ENCODE data around the gene ADAMTS8. TPM values are rescaled to one million over a fixed set of nuclear protein-coding genes. Genes with fewer than 3 reads are reported as not detected.
A peak's percentile ranks its signal among the peaks of the same experiment; 100 is the strongest.

The ADAMTS8 gene
- total and polyA plus RNA-seq, 2 donors: 0.14 to 0.37 TPM

- H3K9me3 ChIP-seq (ENCODE audit: control insufficient read depth in 2 of 2, insufficient read depth in 1 of 2, low read length in 1 of 2): peaks cover 0 to 6% of the 10 kb centered on the region in 2 donors
- H3K4me3 ChIP-seq (ENCODE audit: low read length in 2 of 2): no peak overlapping the region
- peaks cover 0 to 12% of the 10 kb centered on the region in 2 donors for H3K4me1 ChIP-seq (ENCODE audit: control insufficient read depth in 2 of 2, insufficient read depth in 2 of 2, low read length in 2 of 2)
- no peaks in the 10 kb centered on the region for H3K36me3 ChIP-seq (ENCODE audit: control insufficient read depth in 2 of 2, insufficient read depth in 2 of 2, low read length in 1 of 2)
- WGBS: 85% methylated on average over 6 of the region's 6 CpGs
- DNase-seq (ENCODE audit: low read depth in 6 of 9, low spot score in 9 of 9): no peak
- H3K27ac ChIP-seq (ENCODE audit: low read depth in 1 of 2, low read length in 1 of 2): no peak overlapping the region
- H3K27me3 ChIP-seq (ENCODE audit: control insufficient read depth in 2 of 2, insufficient read depth in 1 of 2, low read length in 1 of 2): peaks cover 32 to 42% of the 10 kb centered on the region in 2 donors
Observed at GRCh38 chr11:130452940-130453339, 24.5 kb upstream of the ADAMTS8 start.

- DNase-seq (ENCODE audit: low read depth in 6 of 9, low spot score in 9 of 9): no peak
- 95% methylated on average over 9 of the region's 9 CpGs for WGBS
- Histone ChIP-seq H3K9me3 (ENCODE audit: control insufficient read depth in 2 of 2, insufficient read depth in 1 of 2, low read length in 1 of 2) (peaks cover 0 to 7% of the 10 kb centered on the region in 2 donors), H3K27me3 (ENCODE audit: control insufficient read depth in 2 of 2, insufficient read depth in 1 of 2, low read length in 1 of 2) (peaks cover 33 to 47% of the 10 kb centered on the region in 2 donors), H3K4me3 (ENCODE audit: low read length in 2 of 2) (no peak overlapping the region), H3K4me1 (ENCODE audit: control insufficient read depth in 2 of 2, insufficient read depth in 2 of 2, low read length in 2 of 2) (peaks cover 0 to 13% of the 10 kb centered on the region in 2 donors), H3K36me3 (ENCODE audit: control insufficient read depth in 2 of 2, insufficient read depth in 2 of 2, low read length in 1 of 2) (no peaks in the 10 kb centered on the region), H3K27ac (ENCODE audit: low read depth in 1 of 2, low read length in 1 of 2) (no peak overlapping the region)
Observed at GRCh38 chr11:130452176-130452575, 23.8 kb upstream of the ADAMTS8 start.

- Histone ChIP-seq H3K36me3 (ENCODE audit: control insufficient read depth in 2 of 2, insufficient read depth in 2 of 2, low read length in 1 of 2) (no peaks in the 10 kb centered on the region), H3K4me1 (ENCODE audit: control insufficient read depth in 2 of 2, insufficient read depth in 2 of 2, low read length in 2 of 2) (peaks cover 0 to 13% of the 10 kb centered on the region in 2 donors), H3K27ac (ENCODE audit: low read depth in 1 of 2, low read length in 1 of 2) (no peak overlapping the region), H3K9me3 (ENCODE audit: control insufficient read depth in 2 of 2, insufficient read depth in 1 of 2, low read length in 1 of 2) (peaks cover 0 to 7% of the 10 kb centered on the region in 2 donors), H3K4me3 (ENCODE audit: low read length in 2 of 2) (no peak overlapping the region), H3K27me3 (ENCODE audit: control insufficient read depth in 2 of 2, insufficient read depth in 1 of 2, low read length in 1 of 2) (peaks cover 38 to 54% of the 10 kb centered on the region in 2 donors)
- WGBS: 88% methylated on average over 6 of the region's 6 CpGs
- no peak for DNase-seq (ENCODE audit: low read depth in 6 of 9, low spot score in 9 of 9)
Observed at GRCh38 chr11:130451231-130452019, 23.0 kb upstream of the ADAMTS8 start.

DNA sequence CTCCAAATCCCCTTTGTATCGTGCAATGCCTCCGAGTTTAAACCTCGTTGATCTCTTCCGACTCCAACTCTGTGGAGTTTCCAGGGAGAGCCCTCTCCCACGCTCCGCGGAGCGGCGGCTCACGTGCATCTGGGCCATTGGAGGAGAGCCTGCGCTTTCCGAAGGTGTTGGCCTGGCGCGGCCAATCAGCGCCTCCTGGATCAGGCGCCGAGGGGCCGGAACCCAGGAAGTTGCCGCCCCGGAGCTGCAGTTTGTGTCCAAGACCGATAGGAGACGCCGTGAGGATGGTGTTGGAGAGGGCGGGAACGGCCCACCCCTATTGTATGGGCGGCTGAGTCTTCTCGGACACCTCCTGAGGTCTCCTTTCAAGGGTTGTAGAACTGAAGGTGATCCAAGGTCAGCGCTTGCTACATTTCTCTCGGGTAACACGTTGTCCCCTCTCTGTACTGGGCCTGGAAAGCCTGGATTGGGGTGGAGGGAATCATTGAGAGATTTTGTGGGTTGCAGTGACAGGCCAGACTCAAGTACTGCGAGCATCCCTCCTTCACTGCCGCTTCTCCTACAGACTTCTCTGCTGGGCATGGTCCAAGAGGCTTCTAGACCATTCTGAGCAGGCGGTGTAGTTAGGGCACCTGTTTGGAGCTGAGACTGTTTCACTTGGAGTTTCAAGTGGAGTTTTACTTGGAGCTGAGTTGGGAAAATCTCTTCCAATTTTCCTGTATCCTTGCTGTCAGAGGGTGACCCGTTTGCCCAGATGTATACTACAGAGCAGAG lies 21.8 kb upstream of the ADAMTS8 start:
- Histone ChIP-seq H3K27me3 (ENCODE audit: control insufficient read depth in 2 of 2, insufficient read depth in 1 of 2, low read length in 1 of 2) (peaks cover 38 to 54% of the 10 kb centered on the region in 2 donors), H3K4me3 (ENCODE audit: low read length in 2 of 2) (peak overlapping the region; percentile 17 to 27), H3K36me3 (ENCODE audit: control insufficient read depth in 2 of 2, insufficient read depth in 2 of 2, low read length in 1 of 2) (no peaks in the 10 kb centered on the region), H3K4me1 (ENCODE audit: control insufficient read depth in 2 of 2, insufficient read depth in 2 of 2, low read length in 2 of 2) (peaks cover 0 to 10% of the 10 kb centered on the region in 2 donors), H3K27ac (ENCODE audit: low read depth in 1 of 2, low read length in 1 of 2) (no peak overlapping the region), H3K9me3 (ENCODE audit: control insufficient read depth in 2 of 2, insufficient read depth in 1 of 2, low read length in 1 of 2) (peaks cover 0 to 7% of the 10 kb centered on the region in 2 donors)
- 40% methylated on average over 34 of the region's 34 CpGs for WGBS
- no peak for DNase-seq (ENCODE audit: low read depth in 6 of 9, low spot score in 9 of 9)

- Histone ChIP-seq H3K4me1 (ENCODE audit: control insufficient read depth in 2 of 2, insufficient read depth in 2 of 2, low read length in 2 of 2) (peaks cover 0 to 10% of the 10 kb centered on the region in 2 donors), H3K27ac (ENCODE audit: low read depth in 1 of 2, low read length in 1 of 2) (no peak overlapping the region), H3K36me3 (ENCODE audit: control insufficient read depth in 2 of 2, insufficient read depth in 2 of 2, low read length in 1 of 2) (no peaks in the 10 kb centered on the region), H3K9me3 (ENCODE audit: control insufficient read depth in 2 of 2, insufficient read depth in 1 of 2, low read length in 1 of 2) (peaks cover 0 to 7% of the 10 kb centered on the region in 2 donors), H3K27me3 (ENCODE audit: control insufficient read depth in 2 of 2, insufficient read depth in 1 of 2, low read length in 1 of 2) (peaks cover 38 to 54% of the 10 kb centered on the region in 2 donors), H3K4me3 (ENCODE audit: low read length in 2 of 2) (peak overlapping the region; percentile 17 to 27)
- 5% methylated on average over 64 of the region's 64 CpGs for WGBS
- no peak for DNase-seq (ENCODE audit: low read depth in 6 of 9, low spot score in 9 of 9)
Observed at GRCh38 chr11:130449310-130449990, 21.0 kb upstream of the ADAMTS8 start.

- peak within 1 kb of the TSS; percentile 17 to 27 for H3K4me3 ChIP-seq (ENCODE audit: low read length in 2 of 2)
- H3K27ac ChIP-seq (ENCODE audit: low read depth in 1 of 2, low read length in 1 of 2): no peak within 1 kb of the TSS
- peak in 4 of 9 donors; percentile 13 to 42 (median 26) for DNase-seq (ENCODE audit: low read depth in 6 of 9, low spot score in 9 of 9)
- H3K36me3 ChIP-seq (ENCODE audit: control insufficient read depth in 2 of 2, insufficient read depth in 2 of 2, low read length in 1 of 2): no peaks in the 10 kb centered on the region
- 1% methylated on average over 75 of the region's 75 CpGs for WGBS
- peaks cover 38 to 54% of the 10 kb centered on the region in 2 donors for H3K27me3 ChIP-seq (ENCODE audit: control insufficient read depth in 2 of 2, insufficient read depth in 1 of 2, low read length in 1 of 2)
- peaks cover 0 to 7% of the 10 kb centered on the region in 2 donors for H3K9me3 ChIP-seq (ENCODE audit: control insufficient read depth in 2 of 2, insufficient read depth in 1 of 2, low read length in 1 of 2)
- H3K4me1 ChIP-seq (ENCODE audit: control insufficient read depth in 2 of 2, insufficient read depth in 2 of 2, low read length in 2 of 2): peaks cover 0 to 10% of the 10 kb centered on the region in 2 donors
Observed at GRCh38 chr11:130448416-130449309, 20.3 kb upstream of the ADAMTS8 start, which contains the start of gene ADAMTS15. Gene ADAMTS15 (plus strand): TSS chr11:130448645. CDS start chr11:130448974, 329 bp downstream.

- no peaks in the 10 kb centered on the region for H3K36me3 ChIP-seq (ENCODE audit: control insufficient read depth in 2 of 2, insufficient read depth in 2 of 2, low read length in 1 of 2)
- no peak overlapping the region for H3K27ac ChIP-seq (ENCODE audit: low read depth in 1 of 2, low read length in 1 of 2)
- no peak for DNase-seq (ENCODE audit: low read depth in 6 of 9, low spot score in 9 of 9)
- peaks cover 38 to 54% of the 10 kb centered on the region in 2 donors for H3K27me3 ChIP-seq (ENCODE audit: control insufficient read depth in 2 of 2, insufficient read depth in 1 of 2, low read length in 1 of 2)
- peaks cover 0 to 10% of the 10 kb centered on the region in 2 donors for H3K4me1 ChIP-seq (ENCODE audit: control insufficient read depth in 2 of 2, insufficient read depth in 2 of 2, low read length in 2 of 2)
- WGBS: 10% methylated on average over 11 of the region's 11 CpGs
- peak overlapping the region; percentile 3 to 27 for H3K4me3 ChIP-seq (ENCODE audit: low read length in 2 of 2)
- H3K9me3 ChIP-seq (ENCODE audit: control insufficient read depth in 2 of 2, insufficient read depth in 1 of 2, low read length in 1 of 2): peaks cover 0 to 7% of the 10 kb centered on the region in 2 donors
Observed at GRCh38 chr11:130448039-130448415, 19.6 kb upstream of the ADAMTS8 start.

DNA sequence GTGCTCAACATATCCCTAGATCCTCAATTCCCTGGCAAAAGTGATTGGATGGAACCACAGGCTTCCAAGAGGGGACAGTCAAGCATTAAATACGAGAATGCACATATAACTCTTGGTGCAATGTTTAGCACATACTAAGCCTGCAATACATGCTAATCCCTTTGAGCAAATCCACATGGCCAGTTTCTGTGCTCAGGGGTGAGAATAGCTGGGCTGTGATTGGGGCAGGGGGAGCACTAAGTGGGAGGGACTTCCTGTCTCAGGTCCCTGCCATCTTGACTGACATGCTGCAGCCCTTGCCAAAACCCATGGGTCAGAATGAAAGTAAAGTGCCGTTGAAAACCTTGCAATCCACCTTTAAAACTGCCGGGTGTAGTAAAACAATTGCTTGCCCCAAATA lies 17.4 kb upstream of the ADAMTS8 start:
- no peak for DNase-seq (ENCODE audit: low read depth in 6 of 9, low spot score in 9 of 9)
- WGBS: 96% methylated on average over 3 of the region's 3 CpGs
- H3K4me1 ChIP-seq (ENCODE audit: control insufficient read depth in 2 of 2, insufficient read depth in 2 of 2, low read length in 2 of 2): peaks cover 0 to 8% of the 10 kb centered on the region in 2 donors

More for the DNA sequence above, 17.4 kb upstream of the ADAMTS8 start:
- Histone ChIP-seq H3K27me3 (ENCODE audit: control insufficient read depth in 2 of 2, insufficient read depth in 1 of 2, low read length in 1 of 2) (peaks cover 35 to 40% of the 10 kb centered on the region in 2 donors), H3K4me3 (ENCODE audit: low read length in 2 of 2) (no peak overlapping the region), H3K27ac (ENCODE audit: low read depth in 1 of 2, low read length in 1 of 2) (no peak overlapping the region), H3K9me3 (ENCODE audit: control insufficient read depth in 2 of 2, insufficient read depth in 1 of 2, low read length in 1 of 2) (peaks cover 0 to 7% of the 10 kb centered on the region in 2 donors), H3K36me3 (ENCODE audit: control insufficient read depth in 2 of 2, insufficient read depth in 2 of 2, low read length in 1 of 2) (no peaks in the 10 kb centered on the region)

Data from thymus (tissue), 11 donors.